Bone marrow (tissue), 2 donors: Measurements from ENCODE around the gene SERPINI2.
"Not testable (repeated sequence)": the region's sequence is repeated elsewhere in the genome, so short reads cannot be mapped to it uniquely, and the experiment has no call there.

Experiments
- DNase-seq, 2 donors: peaks; one replicate each; lab custom pipeline; 2025; lab: John Stamatoyannopoulos, UW

The SERPINI2 gene

DNA sequence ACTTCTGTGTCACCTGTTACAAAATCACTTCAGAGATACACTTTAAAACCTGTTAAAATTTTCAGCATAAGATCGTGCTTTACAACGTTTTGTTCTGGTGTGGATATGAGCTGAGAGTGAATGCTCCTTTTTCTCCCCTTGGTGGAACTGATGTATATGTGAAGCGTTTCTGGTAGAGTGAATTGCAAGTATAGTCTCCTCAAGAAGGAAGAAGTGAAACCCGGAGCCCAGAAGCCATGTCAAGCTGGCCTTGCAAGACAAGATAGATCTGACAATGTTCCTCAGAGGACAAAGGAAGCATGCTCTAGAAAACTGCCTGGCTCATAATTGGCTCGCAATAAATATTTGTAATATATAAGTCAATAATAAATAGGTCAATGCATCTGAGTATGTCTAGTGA, 23.6 kb downstream of the SERPINI2 start:
- DNase-seq, result no peak

DNA sequence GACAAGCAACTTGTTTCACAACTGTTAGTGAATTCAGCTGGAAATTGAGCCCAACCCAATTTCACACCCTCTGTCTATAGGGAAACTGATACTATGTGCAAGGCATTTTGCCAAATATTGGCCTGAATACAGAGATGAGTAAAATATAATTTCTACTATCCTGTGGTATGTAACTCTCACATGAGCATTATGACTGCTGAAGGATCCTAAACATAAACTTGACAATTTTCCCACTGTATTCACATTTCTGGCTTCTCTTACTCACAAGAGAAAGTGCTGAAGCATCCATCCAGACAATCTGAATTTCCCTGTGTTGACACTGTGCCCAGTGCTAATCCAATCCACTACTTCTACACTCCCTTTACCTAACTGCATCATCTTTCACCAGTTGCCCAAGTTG, 28.4 kb downstream of the SERPINI2 start:
- no peak for DNase-seq

DNA sequence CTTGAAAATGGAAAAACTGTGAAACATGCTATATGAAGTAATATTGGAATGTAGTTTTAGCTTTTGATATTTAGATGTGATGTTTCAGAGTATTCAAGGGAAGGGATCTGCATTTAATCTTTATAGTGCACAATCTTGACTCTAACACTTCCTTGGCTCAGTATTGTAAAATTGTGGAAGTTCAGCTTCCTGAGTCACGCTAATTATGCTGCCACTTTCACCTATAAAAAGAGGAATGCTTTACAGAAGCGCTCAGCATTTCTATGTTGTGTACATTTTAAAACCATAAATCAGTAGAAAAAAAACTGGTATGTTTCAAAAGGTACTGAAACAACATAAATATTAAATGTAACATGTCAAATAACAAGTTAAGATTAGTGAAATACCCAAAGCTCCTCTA, 32.6 kb downstream of the SERPINI2 start:
- no peak for DNase-seq

DNA sequence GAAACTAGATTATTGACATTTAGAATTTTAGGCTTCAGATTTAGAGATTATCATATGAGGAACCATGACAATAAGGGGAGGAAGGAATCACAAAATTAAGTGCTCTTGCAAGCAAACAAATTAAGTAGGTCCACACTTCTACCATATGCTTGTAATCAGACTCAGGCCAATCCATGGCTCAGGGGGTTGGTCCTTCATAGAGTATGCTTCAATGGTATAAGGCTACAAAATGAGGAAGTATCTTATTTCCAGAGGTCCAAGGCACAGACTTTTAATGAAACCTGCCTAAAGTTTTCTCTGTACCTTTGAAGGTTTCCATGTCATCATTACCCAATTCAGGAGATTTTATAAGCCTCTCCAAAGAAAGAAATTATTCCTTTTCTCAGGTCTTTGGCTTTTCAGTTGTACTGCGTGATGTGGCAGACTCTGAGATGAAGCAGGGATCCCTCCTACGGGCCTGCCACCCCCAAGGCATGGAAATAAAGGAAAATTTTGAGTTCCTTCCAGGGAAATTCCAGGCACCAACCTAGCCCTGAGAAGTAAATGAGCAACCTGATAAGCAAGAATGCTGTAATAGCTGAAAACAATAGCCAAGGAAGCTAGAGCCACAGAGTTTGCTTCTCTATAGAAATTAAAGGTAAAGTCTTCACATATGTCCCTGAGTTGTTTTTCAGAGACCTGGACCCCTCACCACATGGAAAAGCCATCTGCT, 36.3 kb downstream of the SERPINI2 start:
- DNase-seq, result no peak

DNA sequence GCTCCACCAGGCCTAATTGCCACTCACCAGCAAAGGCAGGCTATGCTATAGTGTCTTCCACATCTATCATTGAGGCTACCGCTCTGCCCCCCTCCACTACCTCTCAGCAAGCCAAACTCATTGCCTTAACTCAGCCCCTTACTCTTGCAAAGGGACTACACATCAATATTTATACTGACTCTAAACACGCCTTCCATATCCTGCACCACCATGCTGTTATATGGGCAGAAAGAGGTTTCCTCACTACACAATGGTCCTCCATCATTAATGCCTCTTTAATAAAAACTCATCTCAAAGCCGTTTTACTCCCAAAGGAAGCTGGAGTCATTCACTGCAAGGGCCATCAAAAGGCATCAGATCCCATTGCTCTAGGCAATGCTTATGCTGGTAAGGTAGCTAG, 46.9 kb downstream of the SERPINI2 start:
- not testable (repeated sequence) for DNase-seq

GRCh38 chr3:167422396-167422795, 51.4 kb downstream of the SERPINI2 start:
- DNase-seq, result not testable (repeated sequence)

- no peak for DNase-seq
Measured at GRCh38 chr3:167409611-167410010, 64.2 kb downstream of the SERPINI2 start.

DNA sequence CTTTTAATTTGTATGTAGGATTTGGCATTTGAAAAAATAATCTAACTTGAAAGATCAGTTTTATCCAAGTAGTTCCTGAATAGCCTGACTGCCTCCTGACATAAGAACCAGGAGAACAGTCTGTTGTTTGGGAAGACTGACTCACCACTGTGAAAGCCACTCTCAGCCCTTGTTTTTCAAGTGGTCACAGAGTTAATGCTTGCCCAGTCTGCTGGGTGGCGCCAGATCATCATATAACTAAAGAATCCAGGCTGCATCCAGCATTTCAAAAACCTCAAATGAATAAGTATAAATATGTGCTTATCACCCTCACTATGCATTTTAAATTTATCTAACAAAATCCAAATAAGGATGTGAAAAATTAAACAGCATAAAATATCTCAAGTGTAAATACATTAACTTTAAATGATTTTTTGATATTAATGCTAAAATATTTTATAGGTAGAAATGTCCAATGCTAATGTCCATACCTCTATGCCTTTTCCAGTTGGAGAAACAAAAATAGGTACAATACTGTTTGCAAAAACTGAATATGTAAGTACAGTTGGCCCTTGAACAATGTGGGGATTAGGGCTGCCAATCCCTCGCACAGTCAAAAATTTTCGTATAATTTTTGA, 66.9 kb downstream of the SERPINI2 start:
- DNase-seq, result no peak

- DNase-seq, result no peak
Measured at GRCh38 chr3:167397826-167398225, 76.0 kb downstream of the SERPINI2 start.

DNA sequence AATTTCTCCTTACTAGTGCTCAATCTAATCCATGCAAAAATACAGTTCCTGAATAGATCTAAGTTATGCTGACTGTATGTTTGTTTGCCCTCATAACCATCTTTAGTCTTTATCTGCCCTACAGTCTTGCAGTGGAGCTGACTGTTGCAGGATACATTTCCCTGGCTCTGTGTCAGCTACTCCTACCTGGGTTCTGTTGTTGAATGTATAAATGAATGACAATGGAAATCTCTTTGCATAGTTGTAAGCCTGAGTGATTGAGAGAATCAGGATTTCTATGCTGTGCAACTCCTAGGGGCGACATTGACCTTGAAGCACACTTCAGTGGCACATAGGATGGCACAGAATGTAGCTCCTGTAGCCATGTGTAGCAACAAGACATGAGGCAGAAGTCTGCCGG, 77.8 kb downstream of the SERPINI2 start:
- DNase-seq, result no peak

- DNase-seq, result no peak
Measured at GRCh38 chr3:167394003-167394402, 79.8 kb downstream of the SERPINI2 start.
